ENCODE results near the gene FBN2.

FBN2 gene

DNA sequence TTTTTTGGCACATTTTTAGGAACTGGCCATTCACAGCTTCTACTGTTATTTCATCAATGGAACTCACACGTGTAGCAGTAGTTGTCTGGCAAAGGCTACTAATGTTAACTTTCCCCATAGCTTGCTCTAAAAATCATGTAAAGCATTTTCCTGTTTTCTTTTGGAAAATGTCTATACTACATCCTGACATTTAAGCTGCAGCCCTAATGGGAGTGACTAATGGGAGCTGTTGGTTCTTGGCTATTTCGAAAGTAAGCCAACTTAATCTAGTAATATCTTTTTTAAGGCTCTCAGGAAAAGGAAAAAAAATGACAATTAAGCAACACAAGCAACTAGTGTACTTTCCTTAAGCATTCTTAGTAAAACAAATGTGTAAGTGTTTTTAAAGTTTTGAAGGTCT lies 285.3 kb downstream of the FBN2 start:
- no peak for DNase-seq (ENCODE audit: low read depth)

DNA sequence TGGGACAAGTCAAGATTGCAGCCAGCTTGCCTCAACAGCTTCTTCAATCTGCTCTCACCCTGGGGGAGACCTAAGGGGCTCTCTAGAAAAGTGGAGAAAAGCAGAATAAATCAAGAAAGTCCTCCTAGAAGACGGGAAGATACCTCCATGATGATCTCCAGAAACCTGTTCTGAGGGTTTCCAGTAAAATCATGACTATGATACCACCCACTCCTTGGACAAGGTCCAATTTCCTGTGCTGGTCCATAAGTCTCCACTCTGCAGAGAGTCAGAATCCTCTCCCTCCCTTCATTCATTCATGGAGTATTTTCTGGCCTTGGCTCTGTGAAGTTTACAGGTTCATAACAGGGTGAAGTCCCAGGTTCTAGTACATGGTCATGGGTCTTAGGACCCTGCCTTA lies 285.8 kb downstream of the FBN2 start:
- no peak for DNase-seq (ENCODE audit: low read depth)

DNA sequence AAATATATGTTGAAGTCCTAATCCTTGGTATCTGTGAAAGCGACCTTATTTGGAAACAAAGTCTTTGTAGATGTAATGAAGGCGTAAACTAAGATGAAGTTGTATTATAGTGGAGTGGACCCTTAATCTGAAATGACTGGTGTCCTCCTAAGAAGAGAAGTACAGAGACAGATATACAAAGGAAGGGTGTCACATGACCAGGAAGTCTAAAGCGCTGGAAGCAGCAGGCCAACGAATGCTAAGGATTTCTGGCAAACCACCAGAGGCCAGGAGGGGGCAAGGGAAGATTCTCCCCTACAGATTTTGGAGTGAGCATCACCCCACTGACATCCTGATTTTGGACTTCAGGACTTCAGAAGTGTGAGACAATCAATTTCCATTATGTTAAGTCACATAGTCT lies 292.1 kb downstream of the FBN2 start:
- DNase-seq (ENCODE audit: low read depth): no peak

DNA sequence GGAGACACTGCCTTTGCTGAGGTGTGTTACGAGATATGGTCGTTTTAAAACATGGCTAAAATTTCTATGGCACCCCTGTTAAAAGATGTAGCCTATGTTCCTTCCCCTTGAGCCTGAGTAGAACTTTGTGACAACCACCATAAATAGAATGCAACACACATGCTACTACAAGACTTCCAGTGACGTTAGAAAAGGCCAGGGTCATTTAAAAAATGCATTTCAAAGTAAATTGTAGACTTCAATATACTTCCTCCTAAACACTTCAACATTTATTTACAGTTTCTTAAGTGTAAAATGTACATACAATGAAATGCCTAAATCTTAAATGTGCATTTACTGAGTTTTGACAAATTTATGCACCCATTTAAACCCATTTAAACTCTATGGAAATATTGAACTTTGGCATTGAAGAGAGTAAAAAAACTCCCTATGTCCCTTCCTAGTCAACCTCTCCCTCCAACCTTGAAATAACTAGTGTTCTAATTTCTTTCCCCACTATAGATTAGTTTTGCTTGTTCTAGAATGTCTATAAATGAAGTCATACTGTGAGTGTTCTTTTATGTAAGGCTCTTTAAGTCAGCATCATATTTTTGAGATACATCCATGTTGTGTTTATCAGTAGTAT lies 294.0 kb downstream of the FBN2 start:
- no peak for DNase-seq (ENCODE audit: low read depth)

DNA sequence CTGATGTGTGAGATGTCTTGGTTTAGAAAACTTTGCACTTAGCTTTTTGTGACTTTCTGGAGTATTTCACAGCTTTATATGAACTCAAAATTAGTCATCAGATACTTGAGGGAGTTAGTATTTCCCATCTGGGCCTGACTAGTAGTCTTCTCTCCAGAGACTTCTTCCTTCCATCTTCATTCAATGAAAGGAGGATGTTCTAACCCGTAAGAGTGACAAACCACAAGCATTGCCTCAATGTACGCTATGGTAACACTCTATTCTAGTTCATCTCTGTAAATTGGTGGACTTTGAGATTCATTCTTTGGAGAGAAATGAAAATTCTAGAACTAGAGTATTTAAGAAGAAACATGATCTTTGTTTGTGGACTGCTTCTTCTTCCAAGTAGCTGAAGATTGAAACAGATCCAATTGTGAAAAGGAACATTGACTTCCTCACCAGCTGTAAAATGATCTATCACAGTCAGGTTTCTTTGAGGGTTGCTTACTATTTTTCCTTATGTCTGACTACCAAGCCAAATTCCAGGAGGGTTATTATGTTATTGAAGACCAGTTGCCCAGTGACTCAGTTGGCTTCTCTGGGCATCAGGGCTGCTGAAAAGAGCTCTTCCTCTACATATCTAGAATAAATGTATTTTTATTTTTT lies 296.9 kb downstream of the FBN2 start:
- peak; percentile 33 for DNase-seq (ENCODE audit: low read depth)

DNA sequence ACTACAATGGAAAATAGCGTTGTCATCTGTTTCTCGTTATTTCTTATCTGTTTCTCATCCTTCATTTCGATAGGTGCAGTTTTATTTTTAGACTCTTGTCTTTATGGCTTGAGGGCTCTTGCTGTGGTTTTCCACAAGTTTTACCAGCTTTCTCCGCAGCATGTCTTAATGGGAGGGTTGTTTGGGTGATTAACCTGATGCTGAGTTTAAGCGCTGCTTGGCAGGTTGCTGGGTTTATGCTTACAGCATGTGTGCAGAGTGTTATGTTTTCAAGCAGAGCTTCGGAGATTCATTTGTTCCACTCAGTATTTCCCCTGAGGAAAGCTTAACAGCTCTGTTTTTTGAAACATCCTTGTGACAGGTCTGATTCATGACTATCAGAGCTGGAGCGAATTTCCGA lies 300.5 kb downstream of the FBN2 start:
- no peak for DNase-seq (ENCODE audit: low read depth)

DNA sequence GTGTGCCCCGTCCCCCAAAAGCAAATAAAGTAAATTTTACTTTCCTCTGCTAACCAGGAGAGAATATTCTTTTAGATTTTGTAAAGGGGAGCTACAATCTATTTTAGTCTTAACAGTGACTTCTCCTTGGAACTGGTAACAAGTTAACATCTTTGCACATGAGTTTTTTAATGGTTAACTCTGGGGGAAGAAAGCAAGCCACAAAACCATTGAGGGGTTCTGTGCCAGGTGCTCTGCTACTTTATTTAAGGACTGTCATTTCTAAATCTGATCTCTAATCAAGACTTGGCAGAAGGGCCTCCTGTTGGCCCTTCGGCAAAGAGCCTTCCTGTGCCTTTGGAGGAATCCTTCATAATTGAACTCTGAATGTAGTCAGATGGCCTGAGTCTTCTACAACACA lies 301.0 kb downstream of the FBN2 start:
- no peak for DNase-seq (ENCODE audit: low read depth)

DNA sequence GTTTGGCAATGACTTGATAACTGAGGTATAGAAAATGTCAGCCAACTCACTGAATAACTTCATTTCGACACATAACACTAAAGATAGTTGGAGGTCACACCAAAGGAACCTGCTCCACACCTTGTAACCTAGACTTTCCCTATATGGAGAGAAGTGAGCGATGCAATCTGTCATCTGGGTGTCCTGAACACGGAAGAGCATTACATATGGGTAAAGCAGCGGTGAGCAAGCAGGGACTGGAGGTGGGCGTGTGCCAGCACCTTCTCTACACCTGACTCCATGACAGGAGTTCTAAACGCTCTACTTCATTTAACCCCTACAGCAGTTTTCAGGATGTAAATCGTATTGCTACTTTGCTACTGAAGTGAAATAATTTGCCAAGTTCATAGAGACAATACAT lies 301.7 kb downstream of the FBN2 start:
- no peak for DNase-seq (ENCODE audit: low read depth)

DNA sequence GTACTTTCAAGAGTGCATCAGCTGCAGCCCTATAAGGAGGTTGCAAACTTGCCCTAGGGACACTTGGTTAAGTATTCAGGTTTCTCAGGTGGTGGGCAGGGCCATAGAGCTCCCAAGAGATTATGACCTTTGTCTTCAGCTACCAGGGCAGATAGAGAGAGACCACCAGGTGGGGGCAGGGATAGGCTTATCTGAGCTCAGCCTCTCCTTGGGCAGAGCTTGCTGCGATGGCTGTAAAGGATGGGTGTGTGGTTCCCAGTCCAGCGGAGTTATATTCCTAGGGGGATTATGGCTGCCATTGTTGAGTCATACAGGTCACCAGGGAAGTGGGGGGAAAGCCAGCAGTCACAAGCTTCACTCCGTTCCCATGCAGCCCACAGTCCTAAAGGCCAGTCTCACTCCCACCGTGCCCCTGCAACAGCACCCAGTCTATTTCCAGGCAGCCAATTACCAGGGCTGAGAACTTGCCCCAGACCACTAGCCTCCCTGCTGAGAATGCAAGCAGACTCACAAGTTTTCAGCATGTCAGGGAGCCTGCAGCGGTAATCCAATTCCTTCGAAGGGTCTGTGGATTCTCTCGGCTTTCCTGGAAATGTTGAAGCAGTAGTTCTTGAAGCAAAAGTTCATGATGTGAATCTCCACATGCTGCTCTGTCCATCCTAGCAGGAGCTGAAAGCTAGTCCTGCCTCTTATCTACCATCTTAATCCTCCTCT lies 303.0 kb downstream of the FBN2 start:
- no peak for DNase-seq (ENCODE audit: low read depth)

DNA sequence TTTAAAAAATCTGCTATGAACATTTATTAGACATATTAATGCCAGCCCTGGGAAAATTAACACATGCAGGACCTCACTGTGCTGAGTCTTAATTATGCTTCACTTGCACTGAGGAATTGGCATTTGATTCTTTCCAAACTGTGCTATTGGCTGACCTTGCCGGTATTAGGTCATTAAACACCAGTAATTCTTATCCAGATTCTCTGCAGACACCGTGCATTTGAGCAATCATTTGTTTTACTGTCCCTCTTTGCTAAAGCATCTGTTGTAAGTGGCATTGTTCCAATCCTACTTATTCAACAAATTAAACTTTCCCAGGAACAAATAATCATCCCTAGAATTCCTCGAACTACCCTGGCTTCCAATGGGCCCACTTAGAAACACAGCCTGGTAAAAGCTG lies 309.5 kb downstream of the FBN2 start:
- DNase-seq (ENCODE audit: low read depth): no peak

DNA sequence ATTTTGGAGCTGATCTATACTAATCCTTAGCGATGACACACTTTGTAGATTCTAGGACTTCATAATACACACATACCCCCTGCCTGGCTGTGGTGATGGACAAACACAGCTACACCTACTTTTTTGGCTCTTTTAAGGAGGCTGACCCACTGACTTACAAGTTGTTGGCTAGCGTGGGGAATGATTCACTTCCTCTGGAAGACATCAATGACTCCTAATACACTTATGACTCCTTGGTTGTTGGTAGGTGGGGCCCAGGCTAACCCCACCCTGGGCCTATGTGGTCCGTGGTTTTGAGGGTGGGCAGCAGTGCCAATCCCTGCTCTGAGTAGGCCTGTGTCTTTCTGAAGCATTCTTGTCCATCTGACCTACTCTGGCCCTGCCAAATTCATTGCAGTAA lies 310.0 kb downstream of the FBN2 start:
- DNase-seq (ENCODE audit: low read depth): peak; percentile 90

DNA sequence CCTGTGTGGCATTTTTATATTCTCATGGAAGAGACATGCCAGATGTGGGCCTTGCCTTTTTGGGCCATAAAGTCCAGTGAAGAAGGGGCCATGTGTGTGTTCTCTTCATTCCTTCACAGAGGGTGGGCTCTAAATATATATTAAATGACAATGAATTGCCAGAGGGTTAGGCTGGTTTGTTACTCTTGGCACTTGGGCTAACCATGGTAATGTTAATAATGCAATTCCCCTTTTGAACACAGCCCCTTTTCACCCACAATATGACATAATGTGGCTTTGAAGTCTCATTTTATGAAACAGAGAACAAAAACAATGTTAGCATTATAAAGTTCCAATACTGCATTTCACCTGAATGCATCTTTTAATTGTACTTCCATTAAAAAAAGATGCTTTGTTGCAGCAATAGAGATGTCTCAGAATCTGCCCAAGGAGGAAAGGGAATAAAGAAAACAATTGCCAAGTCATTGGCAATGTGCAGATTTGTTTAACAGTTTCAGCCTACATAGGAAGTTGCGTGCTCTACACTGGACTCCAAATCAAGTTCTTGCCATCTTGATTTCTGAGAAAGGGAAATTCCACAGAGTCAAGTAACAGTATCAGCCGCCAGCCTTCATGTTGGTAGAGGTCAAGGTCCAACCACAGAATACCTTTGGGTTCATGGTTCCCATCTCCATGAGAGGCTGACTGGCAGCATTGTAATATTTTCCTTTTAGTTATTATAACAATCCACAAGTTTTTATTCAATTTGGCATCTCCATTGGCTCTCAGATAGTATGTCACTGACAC lies 312.6 kb downstream of the FBN2 start:
- DNase-seq (ENCODE audit: low read depth): no peak

DNA sequence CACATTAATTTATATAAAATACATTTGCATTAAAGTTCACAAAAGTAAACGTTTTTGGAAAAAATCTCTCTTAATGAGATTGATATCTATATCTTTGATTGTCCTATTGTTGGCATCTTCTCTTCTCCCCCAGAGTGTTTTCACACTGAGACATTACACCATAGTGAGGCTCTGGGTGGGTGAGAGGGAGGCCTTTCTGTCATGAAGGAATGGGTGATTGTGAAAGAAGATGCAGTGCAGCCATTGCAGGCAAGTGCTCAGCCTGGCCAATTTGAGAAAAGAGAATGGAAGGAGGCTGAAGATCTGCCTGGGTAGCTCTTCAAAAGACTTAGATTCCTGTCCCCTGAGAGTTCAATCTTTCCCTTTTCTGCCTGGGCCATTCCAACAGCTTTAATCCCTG lies 313.7 kb downstream of the FBN2 start:
- DNase-seq (ENCODE audit: low read depth): no peak

DNA sequence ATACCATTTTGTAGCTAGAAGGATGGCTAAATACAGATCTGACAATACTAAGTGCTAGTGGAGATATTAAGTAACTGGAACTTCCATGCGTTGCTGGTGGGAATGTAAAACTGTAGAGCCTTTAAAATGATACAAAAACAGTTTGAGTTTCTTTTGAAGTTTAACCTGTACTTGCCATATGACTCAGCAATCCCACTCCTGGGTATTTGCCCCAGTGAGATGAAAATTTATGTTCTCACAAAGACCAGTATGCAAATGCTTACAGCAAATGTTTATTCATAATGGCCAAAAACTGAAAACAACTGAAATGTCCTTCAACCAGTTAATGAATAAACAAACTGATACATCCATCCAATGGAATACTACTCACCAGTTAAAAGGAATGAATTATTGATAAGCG lies 317.2 kb downstream of the FBN2 start:
- no peak for DNase-seq (ENCODE audit: low read depth)

DNA sequence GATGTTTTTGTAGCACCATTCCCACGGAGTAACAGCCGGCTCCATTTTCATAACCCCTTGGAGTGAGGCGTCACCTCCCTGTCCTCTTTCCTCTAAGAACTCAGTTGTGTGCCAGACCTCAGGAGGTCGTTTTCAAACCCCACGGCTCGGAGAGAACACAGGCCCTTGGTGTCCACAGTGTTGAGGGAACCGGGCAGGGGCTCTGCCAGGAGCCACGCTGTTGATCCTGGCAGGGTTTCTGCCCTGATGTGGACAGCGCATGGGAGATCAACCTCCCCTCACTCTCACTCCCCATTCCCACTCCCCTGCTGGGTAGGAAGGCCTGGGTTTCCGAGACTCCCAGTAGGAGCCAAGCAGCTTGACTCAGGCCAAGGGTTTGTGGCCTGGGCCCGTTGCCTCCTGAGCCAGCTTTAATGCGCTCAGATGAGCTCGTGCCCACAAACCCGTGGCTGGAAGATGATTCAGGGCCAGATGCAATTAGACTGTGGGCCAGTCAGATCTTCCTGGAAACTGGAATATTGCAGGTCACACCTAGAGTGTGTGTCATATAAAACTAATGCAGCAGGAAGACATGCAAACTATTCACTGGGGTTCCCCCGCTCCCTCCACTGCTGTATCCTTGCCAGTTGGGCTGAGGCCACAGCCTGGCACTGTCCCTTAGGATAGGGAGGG lies 321.0 kb downstream of the FBN2 start:
- DNase-seq (ENCODE audit: low read depth): peak; percentile 84

DNA sequence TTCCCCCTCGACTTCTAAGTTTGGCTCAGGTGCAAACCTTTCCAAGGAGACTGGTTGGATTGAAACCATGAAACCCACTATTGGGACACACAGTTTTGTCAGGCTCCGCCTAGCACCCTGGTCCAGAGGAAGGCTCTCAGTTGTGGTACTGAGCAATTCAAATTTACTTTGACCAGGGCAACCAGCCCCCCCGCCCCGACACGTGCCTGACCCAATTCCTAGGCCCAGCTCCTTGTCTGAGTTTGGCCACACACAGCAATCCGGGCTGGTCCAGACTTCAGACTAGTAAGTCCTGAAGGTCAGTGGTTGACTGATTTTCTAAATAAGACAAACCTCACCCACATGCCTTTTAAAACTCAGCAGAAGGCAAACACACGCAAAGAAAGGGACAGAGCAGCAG lies 321.8 kb downstream of the FBN2 start:
- no peak for DNase-seq (ENCODE audit: low read depth)

DNA sequence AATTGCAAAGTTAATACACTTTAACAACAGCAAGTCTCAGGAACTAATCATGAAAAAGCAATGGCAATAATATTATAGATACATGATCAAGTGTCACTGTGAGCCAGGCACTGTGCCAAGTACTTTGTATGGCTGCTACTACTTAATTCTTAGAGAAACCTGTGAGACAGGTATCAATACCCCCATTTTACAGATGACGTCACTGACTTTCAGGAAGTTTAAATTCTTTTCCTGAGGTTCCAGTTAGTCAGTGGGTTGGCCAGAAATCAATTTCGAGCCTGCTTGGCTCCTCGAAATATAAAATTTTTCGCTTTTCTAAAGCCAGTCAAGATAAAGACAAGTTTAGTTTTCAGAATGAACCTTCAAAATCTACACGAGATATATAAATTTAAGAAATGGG lies 324.2 kb downstream of the FBN2 start:
- no peak for DNase-seq (ENCODE audit: low read depth)

DNA sequence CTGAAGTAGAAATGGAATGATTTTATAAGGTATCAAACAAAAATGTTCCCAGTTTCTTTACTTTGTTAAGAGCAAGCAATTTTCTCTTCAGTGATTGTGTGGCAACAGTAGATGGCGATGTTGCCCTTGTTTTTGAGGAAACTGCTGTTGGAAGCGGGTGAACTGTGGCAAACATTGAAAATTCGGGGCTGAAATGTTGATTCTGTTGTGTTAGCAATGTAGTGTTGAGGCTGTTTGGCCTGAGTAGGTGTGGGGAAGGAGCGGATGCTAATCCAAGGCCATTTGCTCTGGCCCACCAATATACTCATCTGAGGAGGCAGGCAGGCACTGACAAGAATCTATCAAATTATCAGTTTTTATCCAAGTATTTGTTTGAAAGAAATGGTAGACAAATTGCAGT lies 324.7 kb downstream of the FBN2 start:
- DNase-seq (ENCODE audit: low read depth): peak; percentile 34

DNA sequence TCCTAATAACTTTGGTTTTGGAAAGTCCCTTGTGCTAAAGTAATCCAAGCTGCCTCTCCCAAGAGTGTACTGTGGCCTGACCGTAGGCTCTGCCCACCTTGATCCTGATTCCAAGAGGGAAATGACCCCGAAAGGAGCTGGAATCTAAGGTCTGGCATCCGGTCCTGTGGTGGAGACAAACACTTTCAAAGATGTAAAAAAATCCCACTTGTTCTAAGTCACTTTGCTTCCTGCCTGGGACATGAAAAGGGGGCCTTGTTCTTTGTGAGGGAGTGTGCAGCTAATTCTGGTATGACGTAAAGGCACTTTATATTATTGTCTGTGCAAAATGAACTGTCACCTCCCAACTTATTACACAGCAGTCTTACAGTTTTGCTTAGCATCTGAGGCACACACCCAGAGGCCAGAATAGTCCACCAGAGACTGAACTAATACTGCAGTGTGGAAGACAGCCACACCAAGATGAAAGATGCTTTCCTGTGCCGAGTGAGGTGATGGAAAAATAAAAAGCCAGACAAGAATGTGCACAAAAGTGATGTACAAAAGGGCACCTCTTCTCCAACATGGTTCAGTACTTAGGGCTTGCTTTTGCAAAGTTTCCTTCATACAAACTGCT lies 325.7 kb downstream of the FBN2 start:
- DNase-seq (ENCODE audit: low read depth): no peak

DNA sequence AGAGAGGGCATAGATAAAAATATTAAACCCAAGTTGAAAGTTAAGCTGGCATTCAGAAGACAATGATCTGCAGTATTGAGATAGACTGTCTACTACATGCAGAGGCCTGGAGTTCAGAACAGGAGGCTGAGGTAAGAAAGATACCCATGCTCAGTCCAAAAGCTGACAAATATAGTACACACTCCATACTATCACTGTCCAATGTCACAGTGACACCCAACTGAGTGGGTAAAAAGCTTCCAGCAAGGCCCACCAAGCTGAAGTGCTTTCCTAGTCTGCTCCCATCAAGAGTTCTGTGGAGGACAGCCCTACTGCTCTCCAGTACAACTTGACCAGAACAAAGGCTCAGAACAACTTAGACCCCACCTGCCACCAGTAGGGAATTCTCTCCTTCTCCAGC lies 329.6 kb downstream of the FBN2 start:
- no peak for DNase-seq (ENCODE audit: low read depth)
